HEK293T (cell line): Measurements from ENCODE around the gene GALE.

Experiments
- NFRKB ChIP-seq: fragments of 450-650 bp; IDR thresholded peaks from 2 replicates; pipeline ENCODE4 v1.6.1; 2016; ENCODE audit warnings: mild to moderate bottlenecking, moderate library complexity
- SP1 ChIP-seq: fragments of 450-650 bp; IDR thresholded peaks from 2 replicates; pipeline ENCODE4 v1.6.1; 2017
- TARDBP ChIP-seq: fragments of 450-650 bp; IDR thresholded peaks from 2 replicates; pipeline ENCODE4 v1.6.1; 2016

GRCh38 chr1:23799570-23800399 lies 769 bp downstream of the GALE start:
- no peak for TF ChIP-seq NFRKB
- no peak for TF ChIP-seq SP1
- TF ChIP-seq TARDBP: no peak
